HT-29 (cell line): Measurements from ENCODE around the gene SMIM20. TPM values are rescaled to one million over a fixed set of nuclear protein-coding genes. Genes with fewer than 3 reads are reported as not detected.

Experiments
- DNase-seq: peaks from one replicate; pipeline ENCODE4 v3.0.0-alpha.2; 2015; ENCODE audit warnings: low spot score
- total RNA-seq: library from RNA; depleted of rRNA; stranded (reverse); fragments of >200 nt; shearing (Covaris generic); gene quantifications from 2 replicates; pipeline ENCODE4 v1.2.3, GENCODE V29; 2014

Gene SMIM20
- total RNA-seq, 1 experiment from 2014 or later: 19.4 TPM

DNA sequence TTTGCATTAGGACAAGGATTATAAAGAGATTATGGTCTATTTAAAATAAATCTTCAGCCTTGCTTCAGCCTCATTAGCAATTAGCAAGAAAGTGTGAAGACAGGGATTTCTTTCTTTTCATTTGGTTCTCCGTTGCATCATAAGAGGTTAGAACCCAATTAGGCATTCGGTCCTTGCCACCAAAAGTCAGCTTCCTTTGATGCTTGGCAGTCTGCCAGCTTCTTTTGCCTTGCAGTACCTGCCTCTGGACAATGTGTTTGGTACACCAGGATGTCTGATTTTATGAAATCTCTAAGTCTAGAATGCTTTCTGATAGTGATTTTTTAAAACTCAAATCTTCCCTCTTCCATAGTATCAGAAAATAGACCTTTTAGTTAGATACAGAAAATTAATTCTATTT, 12.4 kb downstream of the SMIM20 start:
- DNase-seq: no peak

DNA sequence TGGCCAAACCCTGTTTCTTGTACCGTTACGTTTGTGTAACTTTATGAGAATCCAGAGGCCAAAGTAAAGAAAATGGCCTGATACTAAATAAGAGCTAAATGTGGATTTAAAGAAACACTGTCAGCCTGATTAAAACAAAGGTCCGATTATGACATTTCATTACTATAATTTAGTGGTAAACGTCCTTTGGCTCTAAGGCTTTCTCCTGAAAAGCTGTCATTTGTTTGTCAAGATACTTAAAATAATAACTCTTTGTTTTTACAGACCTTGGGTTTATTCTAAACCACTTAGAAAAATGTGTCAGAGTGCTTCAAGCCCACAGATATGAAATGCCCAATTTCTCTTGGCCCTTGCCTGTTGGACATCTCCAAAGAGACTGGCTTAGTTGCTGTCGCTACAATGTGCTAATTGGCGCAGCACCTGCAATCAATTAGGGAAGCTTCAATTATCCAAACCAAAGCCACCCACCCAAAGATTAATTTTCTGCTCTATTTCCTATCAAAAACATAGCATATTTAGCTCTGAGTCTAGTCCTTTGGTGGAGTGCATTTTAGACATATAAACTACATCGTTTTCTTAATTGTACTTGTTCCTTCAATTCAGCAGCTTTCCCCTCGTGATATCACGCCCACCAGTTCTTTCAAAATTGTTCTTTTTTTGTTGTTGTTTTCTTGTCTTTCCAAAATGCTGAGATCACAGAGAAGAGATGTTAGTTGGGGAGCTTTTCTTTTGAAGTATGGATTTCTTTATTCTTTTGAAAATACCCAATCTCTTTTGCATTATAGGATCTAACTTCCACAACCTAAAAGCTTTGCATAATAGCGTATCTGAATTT, 13.6 kb downstream of the SMIM20 start:
- DNase-seq: no peak

DNA sequence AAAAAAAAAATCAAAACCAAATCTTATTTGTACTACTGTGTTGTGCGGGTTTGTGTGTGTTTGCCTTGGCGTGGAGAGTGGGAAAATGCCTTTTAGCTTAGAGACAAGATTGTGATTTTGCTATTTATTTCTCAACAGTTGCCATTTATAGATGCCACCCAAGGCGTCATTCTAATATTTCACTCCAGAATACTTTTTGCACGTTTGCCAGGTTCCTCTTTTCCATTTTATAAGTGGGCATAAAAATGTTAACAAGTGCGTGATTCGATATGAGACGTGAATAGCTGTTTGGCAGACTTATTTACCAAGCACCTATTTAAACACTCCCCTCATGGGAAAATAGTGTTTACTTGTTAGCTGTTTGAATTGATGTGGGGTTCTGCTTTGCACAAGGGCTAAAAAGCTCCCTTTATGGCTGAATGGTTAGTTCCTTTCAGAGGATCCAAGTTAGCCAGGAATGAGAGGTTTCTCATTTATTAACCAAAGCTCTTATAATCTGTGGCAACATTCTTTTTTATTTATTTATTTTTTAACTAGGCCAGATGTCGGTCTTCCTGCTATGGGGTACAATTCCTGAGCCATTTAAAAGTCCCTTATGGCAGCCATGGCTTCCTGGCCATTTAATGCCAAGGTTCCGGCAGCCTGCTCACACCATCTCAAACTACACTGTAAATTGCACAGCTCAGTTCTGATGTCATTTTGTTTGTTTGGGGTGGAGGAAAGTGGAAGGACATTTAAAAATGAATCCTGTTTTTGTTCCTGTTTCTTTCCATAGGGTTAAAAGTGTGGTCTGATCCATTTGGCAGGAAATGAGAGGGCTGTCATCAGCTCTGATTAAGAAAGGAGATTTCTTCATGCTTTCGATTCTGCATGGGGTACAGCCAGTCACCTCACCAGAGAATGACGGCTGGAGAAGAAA, 14.6 kb downstream of the SMIM20 start:
- DNase-seq: no peak

GRCh38 chr4:25929298-25929686, 15.3 kb downstream of the SMIM20 start:
- DNase-seq: no peak

DNA sequence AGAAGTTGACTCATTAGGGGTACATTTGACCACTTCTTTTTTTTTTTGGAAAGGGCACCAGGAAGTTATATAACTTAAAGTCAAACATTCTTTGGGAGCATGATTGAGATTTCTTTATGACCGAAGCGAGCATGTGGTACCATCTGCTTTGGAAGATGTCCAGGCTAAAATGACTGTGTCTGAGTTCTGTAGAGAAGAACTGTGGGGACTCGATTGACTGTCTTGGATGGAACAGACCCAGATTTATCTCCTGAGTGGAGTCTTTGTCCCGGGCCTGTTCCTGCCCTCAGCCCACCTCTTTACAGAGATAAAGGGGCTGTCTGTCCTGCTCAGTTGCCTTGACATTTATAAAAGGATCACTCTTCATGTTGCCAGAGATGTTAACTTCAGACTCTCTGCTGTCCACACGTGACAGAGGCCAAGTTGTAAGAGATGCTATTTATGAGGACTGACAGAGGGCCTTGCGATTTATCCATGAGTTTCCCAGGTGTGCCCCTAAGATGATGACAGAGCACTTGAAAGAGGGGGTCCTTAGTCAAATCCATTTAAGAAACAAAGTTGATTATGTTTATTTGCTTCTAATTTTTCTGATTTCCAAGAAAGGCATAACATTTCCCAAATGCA, 16.8 kb downstream of the SMIM20 start:
- no peak for DNase-seq

GRCh38 chr4:25936696-25937095, 22.7 kb downstream of the SMIM20 start:
- DNase-seq: no peak

GRCh38 chr4:25937801-25938200, 23.8 kb downstream of the SMIM20 start:
- no peak for DNase-seq

DNA sequence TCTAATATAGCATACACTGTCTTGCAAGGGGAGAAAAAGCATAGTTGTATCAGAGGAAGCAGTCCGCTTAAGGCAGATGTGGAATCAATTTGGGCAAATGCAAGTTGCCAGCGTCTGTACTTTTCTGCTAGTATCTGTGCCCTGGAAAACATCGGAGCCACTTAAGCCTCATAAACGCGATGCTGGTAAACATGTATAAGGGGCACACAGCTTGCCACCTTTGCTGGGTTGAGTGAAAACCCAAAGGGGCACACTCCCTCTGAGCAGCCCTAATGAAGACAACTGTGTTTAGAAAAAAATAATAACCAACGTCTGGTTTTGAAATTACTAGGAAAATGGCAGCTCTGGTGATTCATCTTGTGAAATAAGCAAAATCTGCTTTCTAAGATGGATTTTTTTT, 24.3 kb downstream of the SMIM20 start:
- no peak for DNase-seq

GRCh38 chr4:25938787-25939186, 24.8 kb downstream of the SMIM20 start:
- no peak for DNase-seq

DNA sequence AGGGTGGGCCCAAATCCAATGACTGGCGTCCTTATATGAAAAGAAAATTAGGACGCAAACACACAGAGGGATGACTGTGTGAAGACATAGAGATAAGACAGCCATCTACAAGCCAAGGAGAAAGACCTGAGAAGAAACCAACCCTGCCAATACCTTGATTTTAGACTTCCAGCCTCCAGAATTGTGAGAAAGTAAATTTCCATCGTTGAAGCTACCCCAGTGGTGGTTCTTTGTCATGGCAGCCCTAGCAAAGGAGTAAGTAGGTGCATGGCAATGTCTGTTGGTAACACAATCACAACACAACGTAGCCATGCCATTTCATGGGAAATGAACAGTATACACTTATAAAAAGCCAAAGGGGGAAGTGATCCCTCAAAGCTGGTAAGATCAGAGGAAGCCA, 25.3 kb downstream of the SMIM20 start:
- no peak for DNase-seq

GRCh38 chr4:25941457-25942221, 27.6 kb downstream of the SMIM20 start:
- DNase-seq: no peak

DNA sequence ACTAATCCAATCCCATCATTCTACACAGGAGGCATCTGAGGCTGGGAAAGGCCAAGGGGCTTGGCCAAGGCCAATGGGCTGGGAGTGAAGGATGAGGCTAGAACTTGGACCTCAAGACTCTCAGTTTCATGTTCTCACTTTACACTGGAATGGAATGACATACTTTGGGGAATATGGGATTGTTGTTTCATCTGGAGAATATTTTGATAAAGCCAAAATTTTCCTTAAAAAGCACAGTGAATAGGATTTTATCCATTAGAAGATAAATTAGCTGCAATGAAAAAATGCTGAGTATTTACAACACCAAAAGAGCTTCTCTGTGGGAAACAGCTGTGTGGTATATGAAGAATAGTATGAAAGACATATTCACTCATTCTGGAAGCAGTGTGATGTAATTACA, 29.3 kb downstream of the SMIM20 start:
- DNase-seq: no peak

GRCh38 chr4:25943805-25944204, 29.8 kb downstream of the SMIM20 start:
- DNase-seq: no peak

DNA sequence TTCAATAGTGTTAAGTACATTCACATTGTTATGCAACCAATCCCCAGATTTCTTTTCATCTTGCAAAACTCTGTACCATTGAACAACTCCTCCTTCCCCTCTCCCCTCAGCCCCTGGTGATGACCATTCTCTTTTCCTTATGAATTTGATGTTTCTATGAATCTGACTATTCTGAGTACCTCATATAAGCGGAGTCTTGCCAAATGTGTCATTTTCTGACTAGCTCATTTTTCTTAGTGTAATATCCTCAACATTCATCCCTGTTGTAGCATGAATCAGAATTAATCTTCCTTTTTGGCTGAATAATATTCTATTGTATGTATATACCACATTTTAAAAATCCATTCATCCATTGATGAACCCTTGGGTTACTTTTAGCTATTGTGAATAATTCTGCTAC, 34.0 kb downstream of the SMIM20 start:
- DNase-seq: no peak

DNA sequence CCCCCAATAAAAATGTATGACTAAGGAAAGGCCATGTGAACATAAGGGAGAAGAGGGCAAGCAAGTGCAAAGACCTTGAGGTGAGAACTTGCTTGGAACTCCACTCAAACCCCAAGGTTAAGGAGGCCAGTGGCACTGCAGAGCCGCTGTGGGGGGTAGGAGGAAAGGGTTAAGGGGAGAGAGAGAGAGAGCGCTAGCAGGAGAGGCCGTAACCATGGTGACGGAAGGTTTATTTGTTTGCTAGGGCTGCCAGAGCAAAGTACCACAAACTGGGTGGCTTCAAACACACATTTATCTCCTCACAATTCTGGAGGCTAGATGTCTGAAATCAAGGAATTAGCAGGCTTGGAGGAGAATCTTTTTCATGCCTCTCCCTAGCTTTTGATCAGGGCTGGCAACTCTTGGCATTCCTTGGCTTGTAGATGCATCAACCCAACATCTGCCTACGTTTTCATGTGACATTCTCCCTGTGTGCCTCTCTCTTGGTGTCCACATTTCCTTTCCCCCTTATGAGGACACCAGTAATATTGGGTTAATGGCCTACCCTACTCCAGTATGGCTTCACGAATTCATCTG, 35.2 kb downstream of the SMIM20 start:
- peak; percentile 75 for DNase-seq

DNA sequence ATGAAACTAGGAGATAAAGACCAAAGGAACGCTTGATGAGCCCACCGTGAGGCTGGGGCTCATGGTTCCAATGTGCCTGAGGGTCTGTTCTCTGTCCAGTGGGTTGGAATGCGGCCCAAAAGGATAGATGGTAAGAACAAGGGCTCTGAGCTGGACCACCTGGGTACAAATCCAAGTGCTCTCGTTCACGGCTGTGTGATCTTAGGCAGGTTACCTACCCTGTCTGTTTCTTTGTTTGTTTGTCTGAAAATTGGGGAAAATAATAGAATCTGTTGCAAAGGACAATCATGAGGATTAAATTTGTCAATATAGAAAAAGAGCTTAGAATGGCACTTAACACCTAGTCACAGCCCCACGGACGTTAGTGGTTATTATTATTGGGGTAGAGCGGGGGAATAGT, 36.0 kb downstream of the SMIM20 start:
- DNase-seq: no peak

- DNase-seq: peak; percentile 38
Measured at GRCh38 chr4:25950461-25951389, 36.7 kb downstream of the SMIM20 start.

- DNase-seq: no peak
Measured at GRCh38 chr4:25951390-25951952, 37.5 kb downstream of the SMIM20 start.

DNA sequence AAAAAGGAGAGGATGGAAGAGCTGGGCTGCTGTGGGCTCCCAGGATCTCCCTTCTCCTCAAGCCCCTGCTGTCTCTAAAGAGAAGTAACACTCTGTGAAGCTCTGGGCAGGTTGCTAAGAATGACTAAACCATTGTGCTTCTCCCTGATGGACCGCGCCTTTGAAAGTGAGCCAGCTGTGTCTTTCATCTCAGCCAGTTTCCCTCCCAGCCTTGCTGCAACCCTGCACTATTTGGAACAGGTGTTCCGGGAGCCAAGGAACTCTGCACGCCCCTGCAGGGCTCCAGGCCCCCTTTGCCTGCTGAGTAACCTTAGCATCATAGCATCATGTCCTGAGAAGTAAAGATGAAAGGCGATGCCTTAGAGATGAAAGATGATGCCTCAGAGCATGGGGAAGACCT, 39.7 kb downstream of the SMIM20 start:
- DNase-seq: peak; percentile 60
